Peyer's patch (tissue), 4 donors: ENCODE results near the gene FUT4.

Source experiments
- CTCF ChIP-seq, 6 experiments: fragments of 450-650 bp in 4 of 6; fragments of 200-600 bp in 2 of 6; sonication (generic) in 1 of 6; IDR thresholded peaks; one replicate each; pipeline ENCODE4 v1.5.1; 2017 to 2019; ENCODE audit warnings: antibody characterized with exemption in 6 of 6, mild to moderate bottlenecking in 3 of 6, moderate library complexity in 1 of 6
- POLR2A ChIP-seq, 2 donors: fragments of 450-650 bp; IDR thresholded peaks; one replicate each; pipeline ENCODE4 v1.5.1; 2017; ENCODE audit warnings: antibody characterized with exemption in 2 of 2, mild to moderate bottlenecking in 2 of 2, moderate library complexity in 2 of 2

- no peak for TF ChIP-seq CTCF (IDR thresholded peaks at IDR 0.05)
- no peak for TF ChIP-seq POLR2A (IDR thresholded peaks at IDR 0.05)
These were observed 11.5 kb upstream of the FUT4 start for GRCh38 chr11:94532211-94532610.
